ENCODE results near the gene ZNF804B. TPM values are rescaled to one million over a fixed set of nuclear protein-coding genes. Genes with fewer than 3 reads are reported as not detected.

The ZNF804B gene
- total and polyA plus RNA-seq, 2 of the 4 experiments (the other 2 are of a cell fraction): not detected

- CTCF ChIA-PET: no interaction called here
- WGBS, 2 experiments (ENCODE audit: extremely low coverage in 2 of 2, insufficient read length in 1 of 2): 71% methylated on average over 1 of the region's 2 CpGs; no CpG with 5 or more reads in 1 of the 2 experiments
- Histone ChIP-seq H3K4me3 (ENCODE audit: insufficient read depth, low read depth, low read length) (no peak overlapping the region), H3K14ac (replicated peaks; ENCODE audit: low read depth, low read length) (no peak overlapping the region), H2AFZ (replicated peaks; ENCODE audit: low read length, poor library complexity) (no peak overlapping the region), H2BK5ac (ENCODE audit: low read depth, low read length, poor library complexity, severe bottlenecking) (no peak overlapping the region), H2BK15ac (ENCODE audit: low read depth, low read length) (no peak overlapping the region), H4K8ac (ENCODE audit: low read depth in 2 of 2, low read length in 2 of 2) (no peak overlapping the region), H3K18ac (ENCODE audit: low read depth, low read length) (no peak overlapping the region), H3K79me1 (ENCODE audit: low read depth in 1 of 2, low read length in 2 of 2) (no peaks in the 10 kb centered on the region), H3K27ac (ENCODE audit: insufficient read depth, low read length) (no peak overlapping the region), H3K36me3 (ENCODE audit: control insufficient read depth, insufficient read depth, low read length) (no peaks in the 10 kb centered on the region), H3K23ac (ENCODE audit: low read depth, low read length) (no peak overlapping the region), H2BK120ac (ENCODE audit: low read depth, low read length) (no peak overlapping the region), H3K4ac (ENCODE audit: low read depth, low read length) (no peak overlapping the region), H2AK9ac (replicated peaks; ENCODE audit: low read depth, low read length, poor library complexity) (no peak overlapping the region), H4K20me1 (ENCODE audit: insufficient read depth, low read length) (no peaks in the 10 kb centered on the region), H3K9me3 (ENCODE audit: control insufficient read depth, insufficient read depth, low read length) (peaks cover 3% of the 10 kb centered on the region; the same call in 1 of the 2 replicates), H3K56ac (ENCODE audit: extremely low read depth, insufficient read depth, low read length) (no peak overlapping the region), H3K4me1 (ENCODE audit: control insufficient read depth, insufficient read depth, low read length) (no peaks in the 10 kb centered on the region), H3K27me3 (ENCODE audit: control insufficient read depth, insufficient read depth, low read length) (no peaks in the 10 kb centered on the region), H3K4me2 (ENCODE audit: low read depth, low read length) (no peak overlapping the region), H4K91ac (ENCODE audit: insufficient read depth, low read depth, low read length) (no peak overlapping the region), H2AK5ac (ENCODE audit: low read depth, low read length) (no peak overlapping the region), H3K9me1 (ENCODE audit: insufficient read depth, low read length) (no peaks in the 10 kb centered on the region), H4K5ac (ENCODE audit: low read depth, low read length) (no peak overlapping the region), H2BK20ac (ENCODE audit: low read depth, low read length) (no peak overlapping the region), H3K9ac (ENCODE audit: low read depth, low read length) (no peak overlapping the region)
- in situ Hi-C loops (cut with MboI; ENCODE audit: low sequenced_read_pairs): no loop called here
- no TSS peak for BruUV-seq (replicated peaks)
- dilution Hi-C loops (cut with HindIII; ENCODE audit: low sequenced_read_pairs, unreplicated experiment): no loop called here
- no peak for ATAC-seq (ENCODE audit: low read depth)
- intact Hi-C loops (cut with micrococcal nuclease): no loop called here
- no peak for TF ChIP-seq FOS (IDR thresholded peaks at IDR 0.05; ENCODE audit: low read depth, low read length)
- no peak for TF ChIP-seq CHD1 (IDR thresholded peaks at IDR 0.05; ENCODE audit: low read depth, low read length)
- no peak for TF ChIP-seq RFX5 (IDR thresholded peaks at IDR 0.05; ENCODE audit: low read depth, low read length)
- TF ChIP-seq POLR2A (IDR thresholded peaks at IDR 0.05; ENCODE audit: low read depth, low read length): no peak
- no peak for TF ChIP-seq MAFK (IDR thresholded peaks at IDR 0.05; ENCODE audit: low read depth, low read length)
- no peak for TF ChIP-seq RCOR1 (IDR thresholded peaks at IDR 0.05; ENCODE audit: insufficient replicate concordance, low read length)
- TF ChIP-seq CEBPB (IDR thresholded peaks at IDR 0.05; ENCODE audit: low read depth, low read length): no peak
- no peak for TF ChIP-seq ELK1 (IDR thresholded peaks at IDR 0.05; ENCODE audit: borderline replicate concordance, low read depth, low read length)
- TF ChIP-seq RAD21 (IDR thresholded peaks at IDR 0.05; ENCODE audit: low read length): no peak
- no peak for TF ChIP-seq NFE2L2 (IDR thresholded peaks at IDR 0.05; ENCODE audit: low read depth, low read length)
- TF ChIP-seq MXI1 (IDR thresholded peaks at IDR 0.05; ENCODE audit: borderline replicate concordance, low read depth, low read length): no peak
- TF ChIP-seq SMC3 (IDR thresholded peaks at IDR 0.05; ENCODE audit: low read depth, low read length): no peak
- TF ChIP-seq CTCF (conservative IDR thresholded peaks at IDR 0.05; ENCODE audit: low read depth, low read length): no peak
- TF ChIP-seq BHLHE40 (IDR thresholded peaks at IDR 0.05; ENCODE audit: low read depth, low read length): no peak
- TF ChIP-seq, protein P1, sequence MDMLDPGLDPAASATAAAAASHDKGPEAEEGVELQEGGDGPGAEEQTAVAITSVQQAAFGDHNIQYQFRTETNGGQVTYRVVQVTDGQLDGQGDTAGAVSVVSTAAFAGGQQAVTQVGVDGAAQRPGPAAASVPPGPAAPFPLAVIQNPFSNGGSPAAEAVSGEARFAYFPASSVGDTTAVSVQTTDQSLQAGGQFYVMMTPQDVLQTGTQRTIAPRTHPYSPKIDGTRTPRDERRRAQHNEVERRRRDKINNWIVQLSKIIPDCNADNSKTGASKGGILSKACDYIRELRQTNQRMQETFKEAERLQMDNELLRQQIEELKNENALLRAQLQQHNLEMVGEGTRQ (IDR thresholded peaks at IDR 0.05; ENCODE audit: low read depth, low read length): no peak
- TF ChIP-seq MAZ (IDR thresholded peaks at IDR 0.05; ENCODE audit: borderline replicate concordance, low read depth, low read length): no peak
- DNase-seq: no peak
- POLR2A ChIA-PET (ENCODE audit: unreplicated experiment): no interaction called here
These were observed 441.3 kb downstream of the ZNF804B start for GRCh38 chr7:89200758-89201157.
